Cardiac fibroblast (primary cell): Measurements from ENCODE around the gene CRHR1.

Source experiments
- DNase-seq, 2 donors: peaks; one replicate each; pipeline versions ENCODE4 v3.0.0 to v3.0.0-alpha.2; 2010; ENCODE audit warnings: low read depth in 2 of 2
- H3K4me3 ChIP-seq, 2 donors: replicated peaks in 1 of 2; 1 replicate in 1 of 2; 2 replicates in 1 of 2; pipeline ENCODE4 v1.5.1; 2011; ENCODE audit warnings: low read depth in 2 of 2, low read length in 2 of 2, mild to moderate bottlenecking in 2 of 2, moderate library complexity in 1 of 2
- CTCF ChIP-seq: IDR thresholded peaks from one replicate; pipeline ENCODE4 v1.5.1; 2011; ENCODE audit warnings: low read depth, mild to moderate bottlenecking, low read length, inconsistent platforms

Gene CRHR1

GRCh38 chr17:45871718-45872117 lies 87.6 kb downstream of the CRHR1 start:
- no peak overlapping the region for H3K4me3 ChIP-seq
- no peak for TF ChIP-seq CTCF

GRCh38 chr17:45873728-45874127 lies 89.6 kb downstream of the CRHR1 start:
- H3K4me3 ChIP-seq = no peak overlapping the region
- no peak for DNase-seq

More at GRCh38 chr17:45871718-45872117, 87.6 kb downstream of the CRHR1 start:
- no peak for DNase-seq

GRCh38 chr17:45874151-45874550 lies 90.0 kb downstream of the CRHR1 start:
- no peak for DNase-seq

More at GRCh38 chr17:45873728-45874127, 89.6 kb downstream of the CRHR1 start:
- TF ChIP-seq CTCF = no peak

GRCh38 chr17:45876539-45876938 lies 92.4 kb downstream of the CRHR1 start:
- no peak for TF ChIP-seq CTCF
- no peak for DNase-seq
- H3K4me3 ChIP-seq = no peak overlapping the region

More at GRCh38 chr17:45874151-45874550, 90.0 kb downstream of the CRHR1 start:
- no peak for TF ChIP-seq CTCF
- H3K4me3 ChIP-seq = no peak overlapping the region

GRCh38 chr17:45877467-45877866 lies 93.3 kb downstream of the CRHR1 start:
- TF ChIP-seq CTCF = no peak
- H3K4me3 ChIP-seq = no peak overlapping the region
- no peak for DNase-seq

GRCh38 chr17:45883063-45883462 lies 98.9 kb downstream of the CRHR1 start:
- no peak for TF ChIP-seq CTCF
- H3K4me3 ChIP-seq = no peak overlapping the region

More at GRCh38 chr17:45883063-45883462, 98.9 kb downstream of the CRHR1 start:
- DNase-seq = no peak
